HAP-1 (cell line): ENCODE measurements around the gene CTNNAL1.
"Not testable (repeated sequence)": the region's sequence is repeated elsewhere in the genome, so short reads cannot be mapped to it uniquely, and the experiment has no call there.

ENCODE experiments used
- DNase-seq, 2 experiments: peaks; one replicate each; pipeline ENCODE4 v3.0.0-alpha.2; 2016 to 2020; ENCODE audit warnings: low spot score in 2 of 2
- H3K27me3 ChIP-seq: fragments of 250-450 bp; sonication (Bioruptor Pico); 2 replicates; pipeline ENCODE4 v1.5.1; 2020; ENCODE audit warnings: low read depth, mild to moderate bottlenecking, moderate library complexity
- H3K36me3 ChIP-seq: fragments of 250-450 bp; sonication (Bioruptor Pico); replicated peaks from 2 replicates; pipeline ENCODE4 v1.5.1; 2020; ENCODE audit warnings: mild to moderate bottlenecking
- H3K4me1 ChIP-seq: fragments of 250-450 bp; sonication (Bioruptor Pico); 2 replicates; pipeline ENCODE4 v1.5.1; 2020; ENCODE audit warnings: mild to moderate bottlenecking
- H3K4me3 ChIP-seq: fragments of 250-450 bp; sonication (Bioruptor Pico); 2 replicates; pipeline ENCODE4 v1.5.1; 2020; ENCODE audit warnings: mild to moderate bottlenecking, moderate library complexity
- H3K9me3 ChIP-seq: fragments of 250-450 bp; sonication (Bioruptor Pico); 2 replicates; pipeline ENCODE4 v1.5.1; 2020; ENCODE audit warnings: mild to moderate bottlenecking, moderate library complexity
- in situ Hi-C: fragments of 300-500 bp; cut with MboI; formaldehyde crosslinking; loops from 3 replicates; pipeline ENCODE4 v1.14.3; 2020; ENCODE audit warnings: low sequenced_read_pairs, inconsistent platforms, mixed read lengths

Gene CTNNAL1

GRCh38 chr9:108997112-108997511 is 16.2 kb downstream of the CTNNAL1 start:
- DNase-seq: no peak
- H3K4me3 ChIP-seq: no peak overlapping the region
- no peaks in the 10 kb centered on the region for H3K9me3 ChIP-seq
- no peaks in the 10 kb centered on the region for H3K36me3 ChIP-seq
- in situ Hi-C loops: no loop called here
- H3K27me3 ChIP-seq: no peaks in the 10 kb centered on the region
- peaks cover 8% of the 10 kb centered on the region for H3K4me1 ChIP-seq

DNA sequence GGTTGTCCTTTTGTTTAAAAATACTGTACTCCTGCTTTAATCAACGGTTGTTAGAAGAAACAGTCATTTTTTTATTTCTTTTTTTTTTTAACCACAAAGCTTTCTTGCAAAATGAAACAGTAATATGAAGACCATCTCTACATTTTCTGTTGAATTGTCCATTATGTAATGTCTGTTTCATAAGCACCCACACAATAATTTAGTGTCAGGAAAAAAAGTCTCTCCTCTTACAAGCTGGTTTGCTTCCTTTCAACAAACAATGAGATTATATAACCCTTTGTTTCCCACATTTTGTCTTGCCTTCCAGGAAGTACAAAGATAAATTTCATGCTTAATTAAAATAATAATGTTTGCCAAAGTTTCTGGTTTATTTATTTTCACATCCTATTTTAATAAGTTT is 16.7 kb downstream of the CTNNAL1 start:
- DNase-seq: no peak
- Histone ChIP-seq H3K4me1 (peaks cover 8% of the 10 kb centered on the region), H3K27me3 (no peaks in the 10 kb centered on the region), H3K4me3 (no peak overlapping the region), H3K9me3 (no peaks in the 10 kb centered on the region), H3K36me3 (no peaks in the 10 kb centered on the region)
- in situ Hi-C loops: no loop called here

DNA sequence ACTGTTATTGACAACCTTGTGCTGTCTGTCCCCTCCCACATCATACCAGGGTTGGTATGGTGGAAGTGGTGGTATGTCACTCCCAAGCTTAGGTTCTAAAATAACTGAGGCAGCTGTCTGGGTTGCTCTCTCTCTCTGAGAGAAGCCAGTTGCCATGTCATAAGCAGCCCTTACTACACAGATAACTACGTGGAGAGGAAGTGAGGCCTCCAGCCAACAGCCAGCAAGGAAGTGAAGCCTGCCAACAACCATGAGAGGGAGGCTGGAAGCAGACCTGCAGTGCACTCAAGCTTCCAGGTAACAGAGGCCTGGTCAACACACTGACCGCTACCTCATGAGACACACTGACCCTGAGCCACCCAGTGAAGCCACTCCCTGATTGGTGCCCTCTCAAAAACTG is 18.6 kb downstream of the CTNNAL1 start:
- in situ Hi-C loops: no loop called here
- Histone ChIP-seq H3K9me3 (no peaks in the 10 kb centered on the region), H3K27me3 (no peaks in the 10 kb centered on the region), H3K36me3 (peaks cover 11% of the 10 kb centered on the region), H3K4me3 (no peak overlapping the region), H3K4me1 (peaks cover 8% of the 10 kb centered on the region)
- DNase-seq: no peak

DNA sequence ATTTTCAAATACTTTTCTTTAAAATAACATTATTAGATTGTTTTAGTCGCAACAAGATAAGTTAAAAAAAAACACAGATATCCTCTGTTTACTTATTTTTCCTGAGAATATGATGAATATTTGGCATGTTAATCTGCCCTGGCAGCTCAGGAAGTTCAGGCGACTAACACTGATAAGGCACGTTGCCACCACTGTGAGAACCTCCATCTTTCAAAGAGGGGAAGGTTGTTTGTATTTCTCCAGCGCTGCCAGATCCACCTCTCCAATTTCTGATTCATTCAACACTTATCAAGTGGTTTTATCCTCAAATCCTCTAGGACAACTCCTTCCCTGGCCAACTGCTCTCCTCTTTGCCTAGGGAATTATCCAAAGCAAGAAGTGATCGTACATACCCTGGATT is 21.8 kb downstream of the CTNNAL1 start:
- Histone ChIP-seq H3K4me3 (no peak overlapping the region), H3K36me3 (peaks cover 24% of the 10 kb centered on the region), H3K27me3 (no peaks in the 10 kb centered on the region), H3K9me3 (no peaks in the 10 kb centered on the region), H3K4me1 (peaks cover 2% of the 10 kb centered on the region)
- in situ Hi-C loops: no loop called here
- DNase-seq: no peak

- Histone ChIP-seq H3K4me3 (no peak overlapping the region), H3K27me3 (no peaks in the 10 kb centered on the region), H3K4me1 (no peaks in the 10 kb centered on the region), H3K36me3 (peaks cover 31% of the 10 kb centered on the region), H3K9me3 (no peaks in the 10 kb centered on the region)
- DNase-seq: no peak
- in situ Hi-C loops: no loop called here
Observed at GRCh38 chr9:108983885-108984284, 29.4 kb downstream of the CTNNAL1 start.

GRCh38 chr9:108980893-108981292 is 32.4 kb downstream of the CTNNAL1 start:
- Histone ChIP-seq H3K4me3 (no peak overlapping the region), H3K27me3 (no peaks in the 10 kb centered on the region), H3K36me3 (peaks cover 34% of the 10 kb centered on the region), H3K9me3 (no peaks in the 10 kb centered on the region), H3K4me1 (no peaks in the 10 kb centered on the region)
- in situ Hi-C loops: no loop called here
- no peak for DNase-seq

GRCh38 chr9:108978205-108978604 is 35.1 kb downstream of the CTNNAL1 start:
- Histone ChIP-seq H3K4me1 (peaks cover 3% of the 10 kb centered on the region; the same call in 1 of the 2 replicates), H3K9me3 (no peaks in the 10 kb centered on the region), H3K36me3 (peaks cover 29% of the 10 kb centered on the region), H3K4me3 (no peak overlapping the region), H3K27me3 (no peaks in the 10 kb centered on the region)
- in situ Hi-C loops: no loop called here
- DNase-seq: no peak

- Histone ChIP-seq H3K9me3 (no peaks in the 10 kb centered on the region), H3K4me1 (peaks cover 3% of the 10 kb centered on the region; the same call in 1 of the 2 replicates), H3K4me3 (no peak overlapping the region), H3K27me3 (no peaks in the 10 kb centered on the region), H3K36me3 (peaks cover 16% of the 10 kb centered on the region)
- DNase-seq: peak; percentile 31 to 41
- in situ Hi-C loops: no loop called here
Observed at GRCh38 chr9:108973895-108974294, 39.4 kb downstream of the CTNNAL1 start.

- Histone ChIP-seq H3K36me3 (peaks cover 17% of the 10 kb centered on the region), H3K4me1 (peaks cover 3% of the 10 kb centered on the region; the same call in 1 of the 2 replicates), H3K4me3 (no peak overlapping the region), H3K9me3 (no peaks in the 10 kb centered on the region), H3K27me3 (no peaks in the 10 kb centered on the region)
- in situ Hi-C loops: no loop called here
- no peak for DNase-seq
Observed at GRCh38 chr9:108972626-108973209, 40.6 kb downstream of the CTNNAL1 start.

- in situ Hi-C loops: no loop called here
- H3K27me3 ChIP-seq: no peaks in the 10 kb centered on the region
- peaks cover 17% of the 10 kb centered on the region for H3K36me3 ChIP-seq
- H3K9me3 ChIP-seq: no peaks in the 10 kb centered on the region
- DNase-seq: no peak
- H3K4me3 ChIP-seq: no peak overlapping the region
- peaks cover 3% of the 10 kb centered on the region; the same call in 1 of the 2 replicates for H3K4me1 ChIP-seq
Observed at GRCh38 chr9:108972186-108972585, 41.1 kb downstream of the CTNNAL1 start.

DNA sequence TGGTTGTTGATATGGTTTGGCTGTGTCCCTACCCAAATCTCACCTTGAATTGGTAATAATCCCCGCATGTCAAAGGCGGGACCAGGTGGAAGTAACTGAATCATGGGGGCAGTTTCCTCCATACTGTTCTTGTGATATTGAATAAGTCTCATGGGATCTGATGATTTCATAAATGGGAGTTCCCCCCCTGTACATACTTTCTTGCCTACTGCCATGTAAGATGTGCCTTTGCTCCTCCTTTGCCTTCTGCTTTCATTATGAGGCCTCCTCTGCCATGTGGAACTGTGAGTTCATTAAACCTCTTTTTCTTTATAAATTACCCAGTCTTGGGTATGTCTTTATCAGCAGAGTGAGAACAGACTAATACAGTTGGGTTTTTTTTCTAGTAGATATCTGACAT is 41.9 kb downstream of the CTNNAL1 start:
- not testable (repeated sequence) for H3K4me1 ChIP-seq, DNase-seq

DNA sequence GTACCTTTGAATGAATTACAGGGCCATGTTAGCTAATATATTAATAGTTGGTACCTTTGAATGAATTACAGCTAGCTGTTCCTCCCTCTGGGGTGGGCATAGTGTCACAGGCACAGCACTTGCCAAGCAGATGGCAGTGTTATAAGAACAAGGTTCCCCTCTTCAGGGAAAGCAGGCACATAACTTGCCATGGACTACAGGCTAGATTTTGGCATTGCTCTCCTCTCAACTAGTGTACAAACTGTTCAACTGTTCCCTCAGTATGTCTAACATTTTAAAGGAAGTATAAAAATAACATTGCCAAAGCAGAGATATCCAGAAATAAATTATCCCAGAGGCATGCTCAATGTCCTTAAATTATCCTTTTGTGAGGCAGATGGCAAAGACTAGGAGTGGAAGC is 45.4 kb downstream of the CTNNAL1 start:
- Histone ChIP-seq H3K36me3 (peaks cover 24% of the 10 kb centered on the region), H3K4me3 (no peak overlapping the region), H3K4me1 (no peaks in the 10 kb centered on the region), H3K27me3 (no peaks in the 10 kb centered on the region), H3K9me3 (no peaks in the 10 kb centered on the region)
- in situ Hi-C loops: no loop called here
- no peak for DNase-seq

More for the DNA sequence above, 41.9 kb downstream of the CTNNAL1 start:
- H3K4me3 ChIP-seq, H3K27me3 ChIP-seq, H3K9me3 ChIP-seq, in situ Hi-C loops: not testable (repeated sequence)
- peaks cover 17% of the 10 kb centered on the region for H3K36me3 ChIP-seq

GRCh38 chr9:108963459-108964143 is 49.7 kb downstream of the CTNNAL1 start:
- in situ Hi-C loops: no loop called here
- DNase-seq: no peak
- no peaks in the 10 kb centered on the region for H3K9me3 ChIP-seq

GRCh38 chr9:108961151-108961550 is 52.1 kb downstream of the CTNNAL1 start:
- no peak overlapping the region for H3K4me3 ChIP-seq
- H3K27me3 ChIP-seq: no peaks in the 10 kb centered on the region
- in situ Hi-C loops: no loop called here
- no peaks in the 10 kb centered on the region for H3K9me3 ChIP-seq
- peaks cover 19% of the 10 kb centered on the region for H3K36me3 ChIP-seq
- DNase-seq: no peak
- H3K4me1 ChIP-seq: no peaks in the 10 kb centered on the region

More at GRCh38 chr9:108963459-108964143, 49.7 kb downstream of the CTNNAL1 start:
- Histone ChIP-seq H3K4me1 (no peaks in the 10 kb centered on the region), H3K36me3 (peaks cover 26% of the 10 kb centered on the region), H3K4me3 (no peak overlapping the region), H3K27me3 (no peaks in the 10 kb centered on the region)
